A549 (cell line): ENCODE data around the gene TTLL11. TPM values are rescaled to one million over a fixed set of nuclear protein-coding genes. Genes with fewer than 3 reads are reported as not detected.
A peak's percentile ranks its signal among the peaks of the same experiment; 100 is the strongest.
"Not testable (repeated sequence)": the region's sequence is repeated elsewhere in the genome, so short reads cannot be mapped to it uniquely, and the experiment has no call there.

Experiments used
- ATAC-seq, 2 experiments: fragments of 200-7000 bp in 1 of 2; fragments of >200 bp in 1 of 2; cut with Nextera tagmentation in 1 of 2; cut with Tn5 transposase in 1 of 2; 3 replicates each; pipeline versions ENCODE4 v1.8.0 to v1.9.1; 2018 to 2020; ENCODE audit warnings: mild to moderate bottlenecking in 1 of 2, moderate library complexity in 1 of 2
- CTCF ChIA-PET: fragments of 300-600 bp; sonication (Branson Sonifier 250); formaldehyde crosslinking; extraction: SDS; loops from one replicate; lab custom pipeline; 2021; ENCODE audit warnings: antibody characterized with exemption, inconsistent platforms; lab: Yijun Ruan, JAX
- POLR2A ChIA-PET: fragments of 350-600 bp; formaldehyde crosslinking; extraction: SDS; loops from one replicate; lab custom pipeline; 2021; ENCODE audit warnings: antibody characterized with exemption, inconsistent platforms; lab: Yijun Ruan, JAX
- DNase-seq, 2 experiments: peaks; one replicate each; pipeline versions ENCODE4 v3.0.0 to v3.0.0-alpha.2; 2011 to 2016; ENCODE audit warnings: low read depth in 1 of 2, low spot score in 1 of 2
- FAIRE-seq: peaks from 2 replicates; lab custom pipeline; 2011; peaks lifted over from hg19 to GRCh38; lab: Jason Lieb, UNC
- H3K27ac ChIP-seq, 2 experiments: fragments of >200 bp; sonication (Bioruptor Twin); formaldehyde crosslinking; 3 replicates each; pipeline ENCODE4 v1.5.1; 2016 to 2017
- H3K4me1 ChIP-seq: fragments of >200 bp; sonication (Bioruptor Twin); formaldehyde crosslinking; 3 replicates; pipeline ENCODE4 v1.6.1; 2016
- H3K4me2 ChIP-seq: fragments of >200 bp; sonication (Bioruptor Twin); formaldehyde crosslinking; 3 replicates; pipeline ENCODE4 v1.6.1; 2016
- H3K4me3 ChIP-seq: fragments of >200 bp; sonication (Bioruptor Twin); formaldehyde crosslinking; 3 replicates; pipeline ENCODE4 v1.5.1; 2016
- H3K9me3 ChIP-seq: fragments of >200 bp; sonication (Bioruptor Twin); formaldehyde crosslinking; 3 replicates; pipeline ENCODE4 v1.6.1; 2016
- BHLHE40 ChIP-seq: IDR thresholded peaks from 2 replicates; pipeline ENCODE4 v1.6.1; 2012; ENCODE audit warnings: low read depth, low read length, inconsistent platforms
- CBX8 ChIP-seq: fragments of 200-600 bp; sonication (generic); IDR thresholded peaks from 2 replicates; pipeline ENCODE4 v1.6.1; 2016
- CHD2 ChIP-seq: fragments of 150-350 bp; IDR thresholded peaks from 2 replicates; pipeline ENCODE4 v1.6.1; 2014; ENCODE audit warnings: low read length; ENCODE audit not compliant: partially characterized antibody
- CHD4 ChIP-seq: fragments of 200-600 bp; sonication (generic); IDR thresholded peaks from 2 replicates; pipeline ENCODE4 v1.6.1; 2016; ENCODE audit warnings: antibody characterized with exemption, mild to moderate bottlenecking, borderline replicate concordance
- EHF ChIP-seq: fragments of 250-450 bp; sonication (Bioruptor Pico); IDR thresholded peaks from 2 replicates; pipeline ENCODE4 v1.5.0; 2020; ENCODE audit warnings: mild to moderate bottlenecking
- FOSL2 ChIP-seq, 2 experiments: fragments of 450-650 bp in 1 of 2; fragments of >200 bp in 1 of 2; sonication (Bioruptor Twin) in 1 of 2; formaldehyde crosslinking; IDR thresholded peaks; 2 replicates each; pipeline versions ENCODE4 v1.5.0 to v1.6.1; 2016 to 2020; ENCODE audit warnings: mild to moderate bottlenecking in 1 of 2, moderate library complexity in 1 of 2
- FOXS1 ChIP-seq: fragments of 250-450 bp; sonication (Bioruptor Pico); IDR thresholded peaks from 2 replicates; pipeline ENCODE4 v1.5.0; 2020; ENCODE audit warnings: mild to moderate bottlenecking, moderate library complexity
- GATA3 ChIP-seq: IDR thresholded peaks from 2 replicates; pipeline ENCODE4 v1.6.1; 2012; ENCODE audit warnings: borderline replicate concordance
- HOXB5 ChIP-seq: fragments of 250-450 bp; sonication (Bioruptor Pico); IDR thresholded peaks from 2 replicates; pipeline ENCODE4 v1.5.0; 2020; ENCODE audit warnings: mild to moderate bottlenecking, moderate library complexity
- KDM5A ChIP-seq: fragments of 200-600 bp; sonication (generic); IDR thresholded peaks from 2 replicates; pipeline ENCODE4 v1.6.1; 2016; ENCODE audit warnings: antibody characterized with exemption, mild to moderate bottlenecking
- MAX ChIP-seq: IDR thresholded peaks from 2 replicates; pipeline ENCODE4 v1.6.1; 2012
- NFE2L2 ChIP-seq: fragments of 150-350 bp; conservative IDR thresholded peaks from 2 replicates; pipeline ENCODE4 v1.6.1; 2014; ENCODE audit warnings: low read length
- NPAS2 ChIP-seq: fragments of 250-450 bp; sonication (Bioruptor Pico); IDR thresholded peaks from 2 replicates; pipeline ENCODE4 v1.8.0; 2022; ENCODE audit warnings: mild to moderate bottlenecking, moderate library complexity, borderline replicate concordance
- NR3C1 ChIP-seq: fragments of >200 bp; sonication (Bioruptor Twin); formaldehyde crosslinking; IDR thresholded peaks from 3 replicates; pipeline ENCODE4 v1.6.1; 2017
- PHF8 ChIP-seq: fragments of 200-600 bp; sonication (generic); IDR thresholded peaks from 2 replicates; pipeline ENCODE4 v1.6.1; 2016; ENCODE audit warnings: low read depth, mild to moderate bottlenecking, antibody characterized with exemption, moderate library complexity, borderline replicate concordance
- POLR2AphosphoS2 ChIP-seq: conservative IDR thresholded peaks from 2 replicates; pipeline ENCODE4 v1.6.1; 2012; ENCODE audit warnings: low read length, improper control_type of control experiment, inconsistent platforms
- RAD21 ChIP-seq, 2 experiments: fragments of >200 bp in 1 of 2; sonication (Bioruptor Twin) in 1 of 2; formaldehyde crosslinking in 1 of 2; IDR thresholded peaks in 1 of 2; conservative IDR thresholded peaks in 1 of 2; 2 replicates in 1 of 2; 3 replicates in 1 of 2; pipeline ENCODE4 v1.6.1; 2012 to 2018; ENCODE audit warnings: inconsistent platforms in 1 of 2
- RCOR1 ChIP-seq: fragments of 150-350 bp; IDR thresholded peaks from 2 replicates; pipeline ENCODE4 v1.6.1; 2014; ENCODE audit warnings: antibody characterized with exemption, low read length, low read depth
- REST ChIP-seq: fragments of 200-600 bp; sonication (generic); IDR thresholded peaks from 2 replicates; pipeline ENCODE4 v1.6.1; 2016; ENCODE audit warnings: antibody characterized with exemption, mild to moderate bottlenecking, moderate library complexity
- RNF2 ChIP-seq: fragments of 200-600 bp; sonication (generic); IDR thresholded peaks from 2 replicates; pipeline ENCODE4 v1.6.1; 2016; ENCODE audit warnings: low read depth, mild to moderate bottlenecking, antibody characterized with exemption, moderate library complexity, borderline replicate concordance
- SREBF2 ChIP-seq: fragments of 450-650 bp; IDR thresholded peaks from 2 replicates; pipeline ENCODE4 v1.6.1; 2014; ENCODE audit warnings: mild to moderate bottlenecking, moderate library complexity
- ZFP36 ChIP-seq: fragments of 450-650 bp; IDR thresholded peaks from 2 replicates; pipeline ENCODE4 v1.6.1; 2014; ENCODE audit warnings: borderline replicate concordance; ENCODE audit not compliant: partially characterized antibody
- WGBS: methylation state at CpG from one replicate; pipeline ENCODE4 v1.1.6; 2017; ENCODE audit errors: missing lambda C conversion rate; 5-methylcytosine and 5-hydroxymethylcytosine counted together
- polyA plus RNA-seq, 4 experiments: library from polyadenylated mRNA; depleted of rRNA in 3 of 4; stranded (reverse); fragments of >200 nt; fragmentation: RNase III in 1 of 4; extraction: RNeasy Plus Mini Kit Qiagen cat#74134 plus additional on column Dnase treatment in 1 of 4; gene quantifications; 2 replicates in 3 of 4; 3 replicates in 1 of 4; pipeline ENCODE4 v1.2.3, GENCODE V29; 2011 to 2017
- TF ChIP-seq, protein P1 (sequence below): fragments of >200 bp; sonication (Bioruptor Twin); formaldehyde crosslinking; IDR thresholded peaks from 2 replicates; pipeline ENCODE4 v1.6.1; 2016
- TF ChIP-seq, protein P2 (sequence below): fragments of 150-350 bp; IDR thresholded peaks from 2 replicates; pipeline ENCODE4 v1.6.1; 2014; ENCODE audit warnings: low read depth, mild to moderate bottlenecking, low read length
- TF ChIP-seq, protein P3 (sequence below): fragments of 450-650 bp; IDR thresholded peaks from 2 replicates; pipeline ENCODE4 v1.6.1; 2014; ENCODE audit warnings: antibody characterized with exemption

Gene TTLL11
- polyA plus RNA-seq, 2 of the 4 experiments (the other 2 are of a cell fraction) = 1.8 to 2.6 TPM

GRCh38 chr9:121895358-121895757, 197.8 kb downstream of the TTLL11 start:
- DNase-seq (peak in 1 of 2 experiments; percentile 14), FAIRE-seq (no peak), ATAC-seq (no peak)
- no peak overlapping the region for H3K4me3 ChIP-seq
- TF ChIP-seq BHLHE40 = no peak
- TF ChIP-seq CBX8 = no peak
- no peak for TF ChIP-seq KDM5A
- TF ChIP-seq FOXS1 = no peak
- TF ChIP-seq, protein P1, sequence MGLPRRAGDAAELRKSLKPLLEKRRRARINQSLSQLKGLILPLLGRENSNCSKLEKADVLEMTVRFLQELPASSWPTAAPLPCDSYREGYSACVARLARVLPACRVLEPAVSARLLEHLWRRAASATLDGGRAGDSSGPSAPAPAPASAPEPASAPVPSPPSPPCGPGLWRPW = no peak
- CTCF ChIA-PET = no interaction called here
- peaks cover 9% of the 10 kb centered on the region; the same call in 2 of the 3 replicates for H3K9me3 ChIP-seq
- no peak overlapping the region for H3K27ac ChIP-seq
- 60% methylated on average over 7 of the region's 7 CpGs for WGBS
- POLR2A ChIA-PET = no interaction called here
- H3K4me2 ChIP-seq = no peak overlapping the region
- no peaks in the 10 kb centered on the region for H3K4me1 ChIP-seq

DNA sequence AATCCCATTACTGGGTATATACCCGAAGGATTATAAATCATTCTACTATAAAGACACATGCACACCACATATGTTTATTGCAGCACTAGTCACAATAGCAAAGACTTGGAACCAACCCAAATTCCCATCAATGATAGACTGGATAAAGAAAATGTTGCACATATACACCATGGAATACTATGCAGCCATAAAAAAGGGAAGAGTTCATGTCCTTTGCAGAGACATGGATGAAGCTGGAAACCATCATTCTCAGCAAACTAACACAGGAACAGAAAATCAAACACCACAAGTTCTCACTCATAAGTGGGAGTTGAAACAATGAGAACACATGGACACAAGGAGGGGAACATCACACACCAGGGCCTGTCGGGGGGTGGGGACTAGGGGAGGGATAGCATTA, 198.7 kb downstream of the TTLL11 start:
- H3K4me2 ChIP-seq, H3K4me3 ChIP-seq, CTCF ChIA-PET, FAIRE-seq, H3K9me3 ChIP-seq, H3K27ac ChIP-seq, DNase-seq, ATAC-seq, POLR2A ChIA-PET, H3K4me1 ChIP-seq: not testable (repeated sequence)
- 63% methylated on average over 2 of the region's 2 CpGs for WGBS

DNA sequence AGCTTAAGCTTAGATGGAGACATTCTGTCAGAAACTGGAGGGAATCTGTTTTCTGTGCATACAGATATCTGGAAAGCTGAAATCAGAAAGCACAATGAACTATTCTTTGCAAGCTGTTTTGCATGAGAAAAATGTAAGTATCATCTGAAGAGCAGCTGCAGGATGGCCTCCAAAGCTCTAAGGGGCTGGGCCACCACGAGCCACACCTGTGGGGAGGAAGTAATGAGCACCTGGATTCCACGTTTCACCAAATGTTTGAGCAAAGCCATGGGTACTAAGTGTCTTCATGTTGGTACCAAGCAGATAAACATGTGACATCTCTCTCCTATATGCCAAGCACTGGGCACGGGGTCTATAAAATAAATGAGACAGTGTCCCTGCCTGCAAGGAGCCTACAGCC, 199.3 kb downstream of the TTLL11 start:
- ChIA-PET CTCF (no interaction called here), POLR2A (no interaction called here)
- Histone ChIP-seq H3K4me3 (no peak overlapping the region), H3K9me3 (no peaks in the 10 kb centered on the region), H3K4me2 (no peak overlapping the region), H3K27ac (no peak overlapping the region), H3K4me1 (no peaks in the 10 kb centered on the region)
- WGBS = 37% methylated on average over 3 of the region's 3 CpGs
- TF ChIP-seq GATA3 (no peak), MAX (no peak), FOXS1 (no peak), NR3C1 (no peak), RAD21 (conservative IDR thresholded peaks at IDR 0.05 in 1 of 2, IDR thresholded peaks at IDR 0.05 in 1 of 2) (no peak), RCOR1 (no peak), SREBF2 (no peak), ZFP36 (no peak), RNF2 (no peak), NPAS2 (CRISPR knock-in tag) (no peak), HOXB5 (no peak), PHF8 (no peak), CHD2 (no peak)
- TF ChIP-seq, protein P2, sequence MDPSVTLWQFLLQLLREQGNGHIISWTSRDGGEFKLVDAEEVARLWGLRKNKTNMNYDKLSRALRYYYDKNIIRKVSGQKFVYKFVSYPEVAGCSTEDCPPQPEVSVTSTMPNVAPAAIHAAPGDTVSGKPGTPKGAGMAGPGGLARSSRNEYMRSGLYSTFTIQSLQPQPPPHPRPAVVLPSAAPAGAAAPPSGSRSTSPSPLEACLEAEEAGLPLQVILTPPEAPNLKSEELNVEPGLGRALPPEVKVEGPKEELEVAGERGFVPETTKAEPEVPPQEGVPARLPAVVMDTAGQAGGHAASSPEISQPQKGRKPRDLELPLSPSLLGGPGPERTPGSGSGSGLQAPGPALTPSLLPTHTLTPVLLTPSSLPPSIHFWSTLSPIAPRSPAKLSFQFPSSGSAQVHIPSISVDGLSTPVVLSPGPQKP = no peak
- ATAC-seq (no peak), FAIRE-seq (no peak), DNase-seq (no peak)

GRCh38 chr9:121892706-121893105, 200.4 kb downstream of the TTLL11 start:
- CTCF ChIA-PET = interaction anchor here (0.8 kb wide), 1 partner anchor 13 kb away, joined by 3 read pairs; no protein-coding TSS in a partner anchor
- peaks cover 6% of the 10 kb centered on the region for H3K4me1 ChIP-seq
- H3K27ac ChIP-seq = no peak overlapping the region
- POLR2A ChIA-PET = no interaction called here
- ATAC-seq (no peak), FAIRE-seq (no peak), DNase-seq (no peak)
- H3K4me2 ChIP-seq = no peak overlapping the region
- no peaks in the 10 kb centered on the region for H3K9me3 ChIP-seq
- H3K4me3 ChIP-seq = no peak overlapping the region
- WGBS = 64% methylated on average over 5 of the region's 5 CpGs
- TF ChIP-seq REST = no peak
- no peak for TF ChIP-seq BHLHE40
- TF ChIP-seq, protein P3, sequence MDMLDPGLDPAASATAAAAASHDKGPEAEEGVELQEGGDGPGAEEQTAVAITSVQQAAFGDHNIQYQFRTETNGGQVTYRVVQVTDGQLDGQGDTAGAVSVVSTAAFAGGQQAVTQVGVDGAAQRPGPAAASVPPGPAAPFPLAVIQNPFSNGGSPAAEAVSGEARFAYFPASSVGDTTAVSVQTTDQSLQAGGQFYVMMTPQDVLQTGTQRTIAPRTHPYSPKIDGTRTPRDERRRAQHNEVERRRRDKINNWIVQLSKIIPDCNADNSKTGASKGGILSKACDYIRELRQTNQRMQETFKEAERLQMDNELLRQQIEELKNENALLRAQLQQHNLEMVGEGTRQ = no peak
- no peak for TF ChIP-seq NFE2L2
- no peak for TF ChIP-seq FOSL2 (IDR thresholded peaks at IDR 0.05)
- no peak for TF ChIP-seq FOSL2 (CRISPR knock-in tag; IDR thresholded peaks at IDR 0.05)
- TF ChIP-seq EHF = no peak
- no peak for TF ChIP-seq POLR2AphosphoS2
- TF ChIP-seq CHD4 = no peak
